HL-60/S4 treated with retinoic acid at 250 ng/mL for 4 days and 3 days (cell line): ENCODE results near the gene GSDME.

Experiments
- in situ Hi-C: fragments of 300-500 bp; cut with MboI; formaldehyde crosslinking; loops from 2 replicates; pipeline ENCODE4 v1.7.0; 2022; ENCODE audit warnings: low sequenced_read_pairs

GSDME gene

DNA sequence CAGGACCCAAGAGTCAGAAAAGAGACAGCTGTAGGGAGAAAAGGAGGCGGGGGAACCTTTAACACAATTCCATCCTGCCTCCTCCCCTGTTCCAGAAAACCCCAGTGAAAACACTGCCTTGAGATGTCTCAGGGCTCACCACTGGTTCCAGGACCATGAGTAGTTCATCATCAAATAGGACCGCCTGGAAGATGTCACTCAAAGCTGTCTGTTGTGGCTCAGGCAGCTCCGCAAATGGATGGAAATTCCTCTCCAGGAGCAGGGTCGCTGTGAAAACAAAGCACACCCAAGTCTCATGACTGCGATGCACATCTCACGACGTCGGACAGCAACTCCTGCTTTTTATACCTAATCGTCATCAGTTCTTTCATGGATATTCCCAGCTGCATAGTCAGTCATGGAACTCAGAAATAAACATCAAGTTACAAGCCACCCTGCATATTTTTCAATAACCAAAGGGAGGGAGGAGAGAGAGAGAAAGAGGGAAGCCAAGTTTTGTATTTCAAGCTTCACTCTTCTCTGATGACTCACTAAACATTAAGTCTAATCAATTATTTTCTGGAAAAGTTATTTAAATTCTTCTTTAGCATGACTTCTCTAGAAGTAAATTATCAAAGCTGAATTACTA lies 49.2 kb downstream of the GSDME start:
- in situ Hi-C loops = no loop called here

- in situ Hi-C loops = no loop called here
These were observed 50.8 kb downstream of the GSDME start for GRCh38 chr7:24706211-24707170.

DNA sequence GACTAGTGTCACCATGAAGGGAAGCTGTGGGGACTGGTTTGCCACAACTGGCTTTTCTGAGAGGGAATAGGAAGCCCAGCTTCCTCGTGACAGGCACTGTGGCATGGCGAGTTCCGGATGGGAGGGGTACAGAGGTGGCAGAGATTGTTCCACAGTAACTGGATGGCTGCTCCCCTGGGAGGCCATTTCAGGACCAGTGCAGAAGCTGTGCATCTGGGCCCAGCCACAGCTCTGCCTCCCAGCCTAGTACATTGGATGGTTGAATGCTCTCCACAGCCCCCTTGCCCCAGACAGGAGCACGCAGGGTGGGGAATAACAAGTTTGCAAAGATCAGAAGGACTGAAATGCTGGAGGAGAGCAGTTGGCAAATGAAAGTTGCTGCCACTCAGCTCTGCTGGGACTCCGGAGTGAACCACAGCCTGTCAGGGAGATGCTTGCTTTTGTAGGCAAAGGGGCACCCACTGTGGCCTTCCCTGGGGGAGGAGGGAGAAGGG lies 51.8 kb downstream of the GSDME start:
- in situ Hi-C loops = no loop called here

- in situ Hi-C loops = no loop called here
These were observed 53.0 kb downstream of the GSDME start for GRCh38 chr7:24704311-24704710.

DNA sequence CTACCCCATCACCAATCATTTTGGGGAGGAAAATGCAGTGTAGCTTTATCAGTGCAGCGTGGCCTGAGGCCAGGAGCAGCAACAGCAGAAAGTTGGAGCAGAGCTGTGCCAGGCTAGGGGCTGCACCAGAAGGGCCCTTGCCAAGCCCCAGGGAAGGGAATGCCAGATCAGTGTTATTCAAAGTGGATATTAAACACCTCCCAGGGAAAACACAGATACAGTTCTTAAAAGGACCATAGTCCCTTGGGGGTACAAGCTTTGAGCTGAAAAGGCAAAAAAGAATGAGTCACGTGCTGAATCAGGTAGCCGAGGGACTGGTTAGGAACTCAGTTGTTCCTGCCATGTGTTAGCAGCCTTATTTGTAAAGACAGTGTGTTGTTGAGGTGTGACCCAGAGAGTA lies 54.0 kb downstream of the GSDME start:
- in situ Hi-C loops = no loop called here

- in situ Hi-C loops = no loop called here
These were observed 54.5 kb downstream of the GSDME start for GRCh38 chr7:24702755-24703154.

- in situ Hi-C loops = no loop called here
These were observed 55.7 kb downstream of the GSDME start for GRCh38 chr7:24701261-24702235.

DNA sequence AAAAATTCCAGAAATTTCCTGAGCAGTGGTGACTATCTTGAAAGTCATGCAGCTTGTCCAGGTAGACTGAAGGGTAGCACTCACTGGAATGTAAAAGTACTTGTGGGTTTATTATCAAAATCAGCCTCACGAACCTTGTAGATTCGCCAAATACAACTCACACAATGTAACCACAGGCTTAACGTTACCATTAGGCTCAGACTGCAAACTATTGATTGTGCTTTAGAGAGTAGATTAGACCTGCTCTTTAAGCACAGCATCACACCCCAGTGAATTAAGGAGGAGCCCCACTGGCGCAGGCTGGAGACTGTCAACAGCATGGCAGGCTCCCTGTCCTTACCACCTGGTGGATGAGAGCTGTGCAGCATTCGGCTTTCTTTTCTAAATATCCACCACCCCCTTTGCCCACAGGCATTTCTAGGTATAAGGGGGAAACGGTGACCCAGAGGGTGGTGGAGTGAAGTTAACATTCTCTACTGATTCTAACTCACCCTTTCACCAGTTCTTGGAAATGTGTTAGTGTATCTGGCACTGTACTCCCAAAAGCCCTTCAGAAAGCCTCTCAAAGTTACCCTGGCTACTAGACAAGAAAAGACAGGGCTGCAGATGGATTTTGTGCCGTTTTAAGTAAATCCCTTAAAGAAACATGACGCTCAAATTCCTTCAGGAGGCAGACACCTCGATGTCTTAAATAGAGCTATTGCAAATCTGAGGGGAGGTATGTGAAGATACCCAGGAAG lies 56.6 kb downstream of the GSDME start:
- in situ Hi-C loops = no loop called here

- in situ Hi-C loops = no loop called here
These were observed 58.6 kb downstream of the GSDME start for GRCh38 chr7:24698531-24699266.

DNA sequence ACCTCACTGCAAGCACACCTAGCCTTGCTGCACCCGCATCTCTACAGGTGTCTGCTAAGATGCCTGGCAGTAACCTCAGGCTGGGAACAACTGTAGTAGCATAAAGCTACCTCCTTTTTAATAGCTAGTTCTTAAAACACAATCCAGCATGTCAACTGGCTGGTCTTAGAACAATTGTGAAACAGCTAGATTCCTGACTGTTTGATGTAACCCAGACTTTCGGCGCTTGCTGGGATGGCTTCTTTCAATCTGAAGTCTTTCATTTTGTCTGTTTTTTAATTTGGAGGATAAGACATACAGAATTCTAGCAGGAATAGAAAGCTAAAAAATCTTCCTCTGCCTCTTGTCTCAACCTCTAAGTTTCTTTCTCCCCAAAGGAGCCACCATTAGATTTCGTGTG lies 59.8 kb downstream of the GSDME start:
- in situ Hi-C loops = no loop called here

DNA sequence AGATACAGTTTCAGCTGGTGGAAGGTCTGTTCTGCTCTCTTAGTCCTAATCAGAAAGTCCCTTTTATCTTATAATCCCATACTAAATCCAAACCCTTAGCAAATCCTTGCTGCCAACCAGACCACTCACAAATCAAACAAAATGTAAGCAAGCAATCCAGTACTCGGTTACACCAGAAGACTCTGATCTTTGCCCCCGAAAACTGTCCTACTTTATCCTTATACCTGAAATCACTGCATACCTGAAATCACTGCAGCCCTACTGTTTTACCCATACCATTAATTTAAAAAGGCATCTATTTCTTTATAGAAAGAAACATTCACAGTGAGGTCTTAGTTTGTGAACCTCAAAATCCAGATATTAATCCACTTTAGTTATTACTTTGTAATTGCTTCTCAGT lies 64.7 kb downstream of the GSDME start:
- in situ Hi-C loops = no loop called here

DNA sequence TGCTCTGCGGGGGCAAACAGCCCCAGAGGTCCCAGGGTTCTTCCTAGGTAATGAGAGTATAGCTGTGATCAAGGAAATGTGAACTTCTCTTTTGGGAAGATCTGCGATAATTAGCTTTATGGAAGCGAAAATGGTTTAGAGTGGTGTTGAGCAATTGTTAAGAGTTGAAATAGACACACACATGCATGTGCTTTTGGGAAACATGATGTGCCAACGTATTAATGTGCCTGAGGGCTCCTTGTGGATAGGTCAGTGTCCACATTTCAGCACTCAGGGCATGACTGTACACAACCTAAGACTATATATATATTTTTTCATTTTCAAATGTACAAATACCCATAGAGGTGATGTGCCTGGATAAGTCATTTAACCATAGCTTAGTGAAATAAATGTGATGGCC lies 67.0 kb downstream of the GSDME start:
- in situ Hi-C loops = no loop called here

DNA sequence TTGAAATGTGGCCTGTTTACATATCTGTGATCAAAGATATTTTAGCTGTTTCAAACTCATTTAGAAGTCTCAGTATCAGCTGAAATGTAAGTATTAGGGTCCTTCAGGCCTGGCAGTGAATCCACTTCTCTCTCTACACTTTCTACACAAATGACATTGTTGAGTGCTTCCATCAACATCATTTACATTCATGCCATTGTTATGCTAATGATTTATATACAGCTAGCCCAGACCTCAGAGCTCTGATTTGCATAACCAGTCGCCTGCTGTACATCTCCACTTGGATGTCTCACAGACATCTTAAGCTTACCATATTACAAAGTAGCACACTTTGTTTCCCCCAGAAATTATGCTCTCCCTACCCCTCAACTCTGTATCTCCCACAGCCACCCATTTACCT lies 71.6 kb downstream of the GSDME start:
- in situ Hi-C loops = no loop called here

DNA sequence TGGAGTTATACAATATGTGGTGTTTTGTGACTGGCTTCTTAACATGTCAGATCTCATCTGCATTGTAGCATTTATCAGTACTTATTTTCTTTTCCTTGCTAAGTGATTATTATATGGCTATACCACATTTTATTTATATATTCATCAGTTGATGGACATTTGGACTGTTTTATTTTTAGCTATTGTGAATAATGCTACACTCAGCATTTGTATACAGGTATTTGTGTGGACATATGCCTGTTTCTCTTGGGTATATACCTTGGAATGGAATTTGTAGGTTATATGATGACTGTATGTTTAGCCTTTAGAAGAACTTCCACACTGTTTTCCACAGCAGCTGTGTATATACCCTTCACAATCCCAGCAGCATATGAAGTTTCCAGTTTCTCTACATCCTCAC lies 86.5 kb downstream of the GSDME start:
- in situ Hi-C loops = loop anchor here (25.0 kb wide), 1 partner anchor 1108 kb away; no protein-coding TSS in a partner anchor

- in situ Hi-C loops = loop anchor here (25.0 kb wide), 1 partner anchor 1108 kb away; no protein-coding TSS in a partner anchor
These were observed 87.2 kb downstream of the GSDME start for GRCh38 chr7:24669971-24670591.

DNA sequence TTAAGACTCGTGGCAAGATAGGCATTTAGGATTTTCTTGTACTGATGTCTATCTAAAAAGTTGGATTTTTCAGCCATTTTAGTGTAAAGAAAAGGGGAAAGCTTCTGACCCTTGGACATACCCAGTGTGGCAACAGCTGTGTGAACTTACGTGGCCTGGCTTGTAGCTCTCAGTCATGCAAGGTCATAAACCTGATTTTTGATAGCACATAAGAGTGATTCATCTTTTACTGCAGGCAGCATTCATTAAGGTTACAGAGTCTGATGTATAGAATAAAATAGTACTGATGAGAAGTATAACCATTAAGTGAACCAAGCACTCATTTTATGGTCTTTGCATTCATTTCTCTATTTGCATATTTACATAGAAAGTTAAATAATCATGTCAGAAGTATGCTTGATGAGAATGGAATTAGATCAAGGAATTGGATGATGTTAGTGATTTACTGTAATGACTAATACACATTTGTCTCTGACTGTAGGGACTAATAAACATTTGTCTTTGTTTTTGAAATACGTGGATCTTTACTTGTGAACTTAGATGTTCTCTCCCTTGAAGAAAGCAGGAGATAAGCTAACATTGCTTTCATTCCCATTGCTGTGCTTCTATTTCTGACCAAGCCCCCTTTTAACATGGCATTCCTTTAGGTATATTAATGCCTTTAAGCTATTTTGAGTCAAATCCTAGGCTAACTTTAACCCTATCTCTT lies 88.2 kb downstream of the GSDME start:
- in situ Hi-C loops = loop anchor here (25.0 kb wide), 1 partner anchor 1107 kb away; no protein-coding TSS in a partner anchor

DNA sequence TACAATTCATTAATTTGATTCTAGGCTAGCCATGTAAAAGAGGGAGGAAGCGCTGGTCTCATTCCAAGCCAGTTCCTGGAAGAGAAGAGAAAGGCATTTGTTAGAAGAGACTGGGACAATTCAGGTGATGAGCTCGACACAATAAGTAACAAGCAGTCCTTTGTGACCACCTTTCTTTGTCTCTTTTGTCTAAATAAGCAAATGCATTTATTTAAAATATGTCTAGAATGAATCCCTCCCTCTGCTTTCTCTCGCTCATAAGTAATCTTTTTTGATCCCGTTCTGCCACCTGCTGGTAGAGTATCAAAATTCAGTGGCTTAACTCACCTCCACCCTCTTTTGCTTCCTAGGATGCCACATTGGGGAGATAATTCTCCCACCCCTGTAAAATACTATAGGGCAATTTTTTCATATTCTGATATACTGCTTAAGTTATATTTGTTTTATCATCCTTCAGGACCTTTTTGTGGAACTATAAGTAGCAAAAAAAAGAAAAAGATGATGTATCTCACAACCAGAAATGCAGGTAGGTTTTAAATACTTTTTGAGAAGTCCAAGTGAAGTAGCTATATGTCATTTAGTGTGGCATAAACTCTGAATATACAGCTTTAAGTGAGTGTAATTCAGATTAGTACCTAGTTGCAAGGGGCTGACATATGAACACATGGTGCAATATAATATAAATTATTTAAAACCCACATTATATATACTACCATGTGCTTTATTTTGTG lies 91.5 kb downstream of the GSDME start:
- in situ Hi-C loops = loop anchor here (25.0 kb wide), 1 partner anchor 1103 kb away; no protein-coding TSS in a partner anchor
